A549 (cell line): ENCODE measurements around the gene DNAH7.

Experiments
- CHD2 ChIP-seq: fragments of 150-350 bp; IDR thresholded peaks from 2 replicates; pipeline ENCODE4 v1.6.1; 2014; ENCODE audit warnings: low read length; ENCODE audit not compliant: partially characterized antibody
- CTCF ChIP-seq: fragments of >200 bp; sonication (Bioruptor Twin); formaldehyde crosslinking; IDR thresholded peaks from 3 replicates; pipeline ENCODE4 v1.5.1; 2016
- E2F6 ChIP-seq: IDR thresholded peaks from 2 replicates; pipeline ENCODE4 v1.6.1; 2012; ENCODE audit warnings: low read depth, borderline replicate concordance
- ELK1 ChIP-seq: fragments of 150-350 bp; IDR thresholded peaks from 2 replicates; pipeline ENCODE4 v1.6.1; 2014; ENCODE audit warnings: low read depth, mild to moderate bottlenecking, low read length
- EP300 ChIP-seq, 2 experiments: fragments of >200 bp; sonication (Bioruptor Twin); formaldehyde crosslinking; IDR thresholded peaks; 2 replicates in 1 of 2; 3 replicates in 1 of 2; pipeline ENCODE4 v1.6.1; 2016 to 2017
- JUN ChIP-seq, 2 experiments: fragments of >200 bp; sonication (Bioruptor Twin); formaldehyde crosslinking; IDR thresholded peaks; 2 replicates in 1 of 2; 3 replicates in 1 of 2; pipeline ENCODE4 v1.6.1; 2016 to 2017
- MAX ChIP-seq: IDR thresholded peaks from 2 replicates; pipeline ENCODE4 v1.6.1; 2012
- PHF8 ChIP-seq: fragments of 200-600 bp; sonication (generic); IDR thresholded peaks from 2 replicates; pipeline ENCODE4 v1.6.1; 2016; ENCODE audit warnings: low read depth, mild to moderate bottlenecking, antibody characterized with exemption, moderate library complexity, borderline replicate concordance
- POLR2A ChIP-seq: IDR thresholded peaks from 2 replicates; pipeline ENCODE4 v1.6.1; 2012; ENCODE audit warnings: mild to moderate bottlenecking, low read length
- POLR2AphosphoS2 ChIP-seq: conservative IDR thresholded peaks from 2 replicates; pipeline ENCODE4 v1.6.1; 2012; ENCODE audit warnings: low read length, improper control_type of control experiment, inconsistent platforms
- RCOR1 ChIP-seq: fragments of 150-350 bp; IDR thresholded peaks from 2 replicates; pipeline ENCODE4 v1.6.1; 2014; ENCODE audit warnings: antibody characterized with exemption, low read length, low read depth

GRCh38 chr2:196000551-196000950, 68.1 kb downstream of the DNAH7 start:
- TF ChIP-seq CTCF (no peak), POLR2A (no peak), POLR2AphosphoS2 (no peak), EP300 (IDR thresholded peaks at IDR 0.05) (no peak), RCOR1 (no peak), MAX (no peak), CHD2 (no peak), PHF8 (no peak), JUN (IDR thresholded peaks at IDR 0.05) (no peak), ELK1 (no peak), E2F6 (no peak)
